Adrenal gland (tissue), 12 donors: ENCODE measurements around the gene RBM8A. TPM values are rescaled to one million over a fixed set of nuclear protein-coding genes. Genes with fewer than 3 reads are reported as not detected.

Source experiments
- DNase-seq, 7 donors: peaks; one replicate each; pipeline ENCODE4 v3.0.0-alpha.2; 2019 to 2020
- H3K27ac ChIP-seq, 5 donors: fragments of 200-600 bp; sonication (generic) in 4 of 5; 1 replicate in 3 of 5; 2 replicates in 2 of 5; pipeline versions ENCODE4 v1.5.1 to v1.8.0; 2016 to 2020; ENCODE audit warnings: mild to moderate bottlenecking in 1 of 5
- H3K27me3 ChIP-seq: fragments of 200-600 bp; 2 replicates; pipeline ENCODE4 v1.8.0; 2021
- H3K36me3 ChIP-seq, 2 donors: fragments of 200-600 bp; replicated peaks in 1 of 2; 1 replicate in 1 of 2; 2 replicates in 1 of 2; pipeline versions ENCODE4 v1.5.1 to v1.8.0; 2018 to 2022
- H3K4me1 ChIP-seq, 2 donors: fragments of 200-600 bp; replicated peaks in 1 of 2; 1 replicate in 1 of 2; 2 replicates in 1 of 2; pipeline versions ENCODE4 v1.5.1 to v1.8.0; 2018 to 2021
- H3K4me3 ChIP-seq, 4 donors: fragments of 200-600 bp; sonication (generic) in 3 of 4; one replicate each; pipeline ENCODE4 v1.5.1; 2016 to 2018
- H3K9me3 ChIP-seq, 3 donors: fragments of 200-600 bp; sonication (generic) in 1 of 3; replicated peaks in 1 of 3; 1 replicate in 2 of 3; 2 replicates in 1 of 3; pipeline versions ENCODE4 v1.5.1 to v1.8.0; 2016 to 2021
- POLR2A ChIP-seq, 2 donors: fragments of 450-650 bp; IDR thresholded peaks; one replicate each; pipeline ENCODE4 v1.6.1; 2017; ENCODE audit warnings: antibody characterized with exemption in 2 of 2, mild to moderate bottlenecking in 2 of 2, moderate library complexity in 1 of 2
- WGBS, 4 donors: extraction: QIAGEN DNeasy Blood & Tissue Kit in 2 of 4; methylation state at CpG; one replicate each; pipeline versions ENCODE4 v1.1.5 to v1.1.7; 2013 to 2017; 5-methylcytosine and 5-hydroxymethylcytosine counted together
- intact Hi-C, 2 donors: fragments of 100-400 bp; cut with DNase I; formaldehyde crosslinking; loops; one replicate each; pipeline versions ENCODE4 v1.14.1 to v1.15.0; 2022 to 2023
- polyA plus RNA-seq, 3 donors: library from polyadenylated mRNA; stranded (reverse); fragments of 200-250 nt in 2 of 3; fragments of 350-450 nt in 1 of 3; fragmentation: Illumina TruSeq in 1 of 3; extraction: RNeasy Lipid Tissue Mini Kit (QIAGEN cat#74804) in 1 of 3; gene quantifications; one replicate each; pipeline ENCODE4 v1.2.3, GENCODE V29; 2013 to 2014
- total RNA-seq, 9 donors: library from RNA; depleted of rRNA in 4 of 9; stranded (reverse); fragments of >200 nt in 4 of 9; fragments of 120-200 nt in 1 of 9; fragmentation: NEBNext Ultra II Directional in 1 of 9; extraction: Animal tissue kit (Norgen Biotek cat#: 25700) in 1 of 9; gene quantifications; one replicate each; pipeline versions ENCODE4 v1.1.0 to v1.2.4, GENCODE V29; 2013 to 2023
- TF ChIP-seq, protein P1 (sequence below), 6 experiments: fragments of 450-650 bp in 4 of 6; fragments of 200-600 bp in 2 of 6; sonication (generic) in 1 of 6; IDR thresholded peaks; 1 replicate in 5 of 6; 2 replicates in 1 of 6; pipeline versions ENCODE4 v1.5.1 to v1.8.0; 2016 to 2021; ENCODE audit warnings: antibody characterized with exemption in 6 of 6, mild to moderate bottlenecking in 2 of 6, moderate library complexity in 1 of 6
- donor health status: healthy with polysubstance abuse.
- donor health status: Bipolar disorder and iron deficiency.
- donor health status: DM: yes; HTN: yes; CAD: no.
- donor health status: DM: no; HTN: no; CAD: no.
- donor health status: DM: no; HTN: no; CAD: no.
- donor health status: DM: yes; HTN: yes; CAD: no.

The RBM8A gene
- total and polyA plus RNA-seq, 12 donors, result 61.5 to 223 (median 111) TPM

DNA sequence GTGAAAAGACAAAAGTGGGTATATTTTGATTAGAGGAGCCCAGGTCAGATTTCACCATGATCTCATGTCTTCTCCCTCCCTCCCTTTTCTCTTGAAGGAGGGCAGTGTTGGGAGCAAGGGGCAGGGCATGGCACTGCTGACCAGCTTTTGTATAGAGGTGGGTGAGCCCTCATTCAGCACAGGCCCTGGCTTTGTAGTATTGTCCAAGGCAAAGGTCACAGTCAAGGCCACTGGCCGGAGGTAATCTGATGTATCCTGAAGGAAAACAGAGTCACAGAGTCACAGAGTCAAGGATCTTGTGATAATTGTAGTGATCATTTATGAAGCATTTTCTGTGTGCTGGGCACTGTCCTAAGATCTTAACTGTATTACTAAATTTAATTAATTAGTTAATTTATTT lies 29.3 kb downstream of the RBM8A start:
- no peak overlapping the region for H3K27ac ChIP-seq
- no peaks in the 10 kb centered on the region for H3K36me3 ChIP-seq
- intact Hi-C loops, result loop anchor here in 1 of 2 donors (5.0 kb wide), 1 partner anchor 114 kb away; no protein-coding TSS in a partner anchor
- no peak overlapping the region for H3K4me3 ChIP-seq
- TF ChIP-seq POLR2A (IDR thresholded peaks at IDR 0.05), result no peak
- TF ChIP-seq, protein P1, sequence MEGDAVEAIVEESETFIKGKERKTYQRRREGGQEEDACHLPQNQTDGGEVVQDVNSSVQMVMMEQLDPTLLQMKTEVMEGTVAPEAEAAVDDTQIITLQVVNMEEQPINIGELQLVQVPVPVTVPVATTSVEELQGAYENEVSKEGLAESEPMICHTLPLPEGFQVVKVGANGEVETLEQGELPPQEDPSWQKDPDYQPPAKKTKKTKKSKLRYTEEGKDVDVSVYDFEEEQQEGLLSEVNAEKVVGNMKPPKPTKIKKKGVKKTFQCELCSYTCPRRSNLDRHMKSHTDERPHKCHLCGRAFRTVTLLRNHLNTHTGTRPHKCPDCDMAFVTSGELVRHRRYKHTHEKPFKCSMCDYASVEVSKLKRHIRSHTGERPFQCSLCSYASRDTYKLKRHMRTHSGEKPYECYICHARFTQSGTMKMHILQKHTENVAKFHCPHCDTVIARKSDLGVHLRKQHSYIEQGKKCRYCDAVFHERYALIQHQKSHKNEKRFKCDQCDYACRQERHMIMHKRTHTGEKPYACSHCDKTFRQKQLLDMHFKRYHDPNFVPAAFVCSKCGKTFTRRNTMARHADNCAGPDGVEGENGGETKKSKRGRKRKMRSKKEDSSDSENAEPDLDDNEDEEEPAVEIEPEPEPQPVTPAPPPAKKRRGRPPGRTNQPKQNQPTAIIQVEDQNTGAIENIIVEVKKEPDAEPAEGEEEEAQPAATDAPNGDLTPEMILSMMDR (IDR thresholded peaks at IDR 0.05), result no peak
- DNase-seq, result peak in 1 of 7 donors; percentile 11
- H3K9me3 ChIP-seq, result no peaks in the 10 kb centered on the region
- H3K4me1 ChIP-seq, result peaks cover 2 to 4% of the 10 kb centered on the region in 2 donors
- WGBS, 4 donors, result 29 to 55% (median 42%) methylated on average over 1 of the region's 1 CpG
- no peaks in the 10 kb centered on the region for H3K27me3 ChIP-seq

DNA sequence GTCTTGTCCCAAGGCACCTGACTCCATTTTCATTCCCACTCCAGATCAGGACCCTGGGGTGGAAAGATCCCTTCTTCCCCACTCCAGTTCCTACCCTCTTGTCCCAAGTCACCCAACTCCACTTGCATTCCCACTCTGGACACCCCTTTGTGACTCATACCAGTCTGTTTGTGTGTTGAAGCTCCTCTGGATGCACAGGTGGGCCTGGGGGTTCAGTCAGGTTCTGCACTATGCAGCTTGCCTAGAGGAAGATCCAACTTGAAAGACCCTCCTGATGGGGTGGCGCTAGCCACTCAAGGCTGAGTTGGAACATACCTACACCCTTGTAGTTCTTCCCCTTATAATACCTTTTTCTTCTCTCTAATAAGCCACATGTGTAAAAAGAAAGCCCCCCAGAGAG lies 31.8 kb downstream of the RBM8A start:
- H3K4me3 ChIP-seq, result no peak overlapping the region
- TF ChIP-seq, protein P1 (IDR thresholded peaks at IDR 0.05), result no peak
- TF ChIP-seq POLR2A (IDR thresholded peaks at IDR 0.05), result no peak
- intact Hi-C loops, result loop anchor here in 1 of 2 donors (5.0 kb wide), 1 partner anchor 117 kb away; no protein-coding TSS in a partner anchor
- H3K9me3 ChIP-seq, result no peaks in the 10 kb centered on the region
- no peaks in the 10 kb centered on the region for H3K36me3 ChIP-seq
- H3K27ac ChIP-seq, result no peak overlapping the region
- H3K4me1 ChIP-seq, result peaks cover 19 to 24% of the 10 kb centered on the region in 2 donors
- no peaks in the 10 kb centered on the region for H3K27me3 ChIP-seq
- WGBS, 4 donors, result 89 to 100% (median 95%) methylated on average over 1 of the region's 1 CpG
- DNase-seq, result no peak

DNA sequence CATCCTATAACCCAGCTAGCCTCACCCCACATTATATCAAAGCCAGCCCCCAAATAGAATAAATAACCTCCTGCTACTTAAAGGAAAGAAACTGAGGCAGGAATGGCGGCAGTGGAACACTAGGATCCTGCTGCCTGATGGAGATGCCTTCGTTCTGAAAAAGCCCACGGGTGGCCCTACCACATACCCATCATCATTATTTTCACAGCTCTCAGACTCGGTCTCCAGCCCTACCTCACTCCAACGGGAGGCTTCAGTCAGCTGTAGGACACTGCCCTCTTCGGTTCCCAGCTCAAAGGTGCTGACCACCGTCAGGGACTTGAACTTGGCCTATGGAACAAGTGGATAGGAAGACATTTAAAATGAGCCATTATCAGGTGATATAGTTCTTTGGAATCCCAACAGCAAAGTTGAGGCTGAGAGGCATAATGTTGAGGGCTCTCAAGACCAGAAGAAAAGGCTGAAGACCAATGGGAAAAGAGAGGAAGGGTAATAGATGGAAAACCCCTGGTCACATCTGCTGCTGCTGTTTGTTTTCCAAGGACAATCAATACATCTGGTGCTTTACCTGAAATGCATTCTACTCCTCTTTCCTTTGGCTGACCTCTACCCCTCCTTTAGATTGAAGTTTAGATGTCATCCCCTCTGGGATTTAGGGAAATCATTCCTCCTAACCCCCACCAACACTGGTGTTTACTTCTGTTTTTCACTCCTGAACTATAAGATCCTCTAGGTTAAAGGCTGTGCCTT lies 33.8 kb downstream of the RBM8A start:
- TF ChIP-seq, protein P1 (IDR thresholded peaks at IDR 0.05), result no peak
- no peak for TF ChIP-seq POLR2A (IDR thresholded peaks at IDR 0.05)
- intact Hi-C loops, result no loop called here
- H3K9me3 ChIP-seq, result no peaks in the 10 kb centered on the region
- peak overlapping the region in 4 of 5 donors; percentile 80 to 88 (median 85) for H3K27ac ChIP-seq
- H3K36me3 ChIP-seq, result no peaks in the 10 kb centered on the region
- peaks cover 19 to 24% of the 10 kb centered on the region in 2 donors for H3K4me1 ChIP-seq
- no peak for DNase-seq
- no peak overlapping the region for H3K4me3 ChIP-seq
- WGBS, 4 donors, result 84 to 95% (median 90%) methylated on average over 7 of the region's 7 CpGs
- no peaks in the 10 kb centered on the region for H3K27me3 ChIP-seq

DNA sequence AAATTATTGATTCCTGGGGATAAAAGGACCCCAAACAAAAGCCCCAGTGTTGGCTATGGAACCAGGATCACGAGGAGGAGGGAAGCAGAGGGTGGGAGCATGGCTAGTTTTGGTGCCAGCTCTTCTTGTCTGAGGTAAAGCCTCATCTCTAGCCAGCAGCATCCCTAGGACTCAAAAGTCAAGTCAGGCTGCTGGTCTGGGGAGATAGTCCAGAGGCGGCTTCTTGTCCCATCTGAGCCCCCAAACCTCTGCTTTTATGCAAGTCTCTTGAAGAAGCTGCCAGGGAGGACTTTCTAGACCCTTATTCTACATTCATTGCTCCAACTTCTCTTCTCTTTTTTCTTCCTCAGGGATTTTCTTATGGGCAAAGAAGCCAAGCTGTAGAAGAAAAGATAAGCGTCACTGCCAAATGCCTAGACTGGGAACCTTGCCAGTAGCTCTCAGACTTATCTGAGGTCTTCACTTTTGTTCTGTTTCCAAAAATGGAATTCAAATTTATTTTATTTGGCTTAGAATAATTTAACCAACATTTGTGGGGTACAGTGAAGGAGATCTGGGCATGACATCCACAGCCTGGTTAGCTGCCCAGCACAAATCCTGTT lies 34.7 kb downstream of the RBM8A start:
- intact Hi-C loops, result no loop called here
- H3K4me3 ChIP-seq, result peak overlapping the region in 1 of 4 donors; percentile 8
- H3K27ac ChIP-seq, result peak overlapping the region; percentile 19 to 88 (median 84)
- no peaks in the 10 kb centered on the region for H3K27me3 ChIP-seq
- H3K4me1 ChIP-seq, result peaks cover 19 to 24% of the 10 kb centered on the region in 2 donors
- no peaks in the 10 kb centered on the region for H3K9me3 ChIP-seq
- TF ChIP-seq POLR2A (IDR thresholded peaks at IDR 0.05), result no peak
- TF ChIP-seq, protein P1 (IDR thresholded peaks at IDR 0.05), result no peak
- no peaks in the 10 kb centered on the region for H3K36me3 ChIP-seq
- peak; percentile 55 to 81 (median 72) for DNase-seq
- 31 to 45% (median 43%) methylated on average over 3 of the region's 3 CpGs for WGBS, 4 donors
